SK-N-SH treated with all-trans-retinoic acid at 6 μM for 48 hours (cell line): ENCODE data around the gene KCNK4.

ENCODE experiments used
- ATAC-seq: fragments of 200-7000 bp; cut with Tn5 transposase; 3 replicates; pipeline ENCODE4 v1.9.1; 2020; ENCODE audit warnings: mild to moderate bottlenecking, moderate library complexity
- ARNTL ChIP-seq: fragments of 450-650 bp; formaldehyde crosslinking; IDR thresholded peaks from 2 replicates; pipeline ENCODE4 v1.5.0; 2020; ENCODE audit warnings: low read depth, mild to moderate bottlenecking, moderate library complexity, borderline replicate concordance
- BACH2 ChIP-seq: fragments of 250-450 bp; sonication (Bioruptor Pico); IDR thresholded peaks from 2 replicates; pipeline ENCODE4 v1.9.0; 2021; ENCODE audit warnings: mild to moderate bottlenecking, borderline replicate concordance
- CSDC2 ChIP-seq: fragments of 250-450 bp; sonication (Bioruptor Pico); IDR thresholded peaks from 2 replicates; pipeline ENCODE4 v1.5.0; 2020; ENCODE audit warnings: mild to moderate bottlenecking, moderate library complexity
- CSRNP3 ChIP-seq: fragments of 250-450 bp; sonication (Bioruptor Pico); IDR thresholded peaks from 2 replicates; pipeline ENCODE4 v1.5.1; 2021; ENCODE audit warnings: mild to moderate bottlenecking, moderate library complexity
- ESRRG ChIP-seq: fragments of 250-450 bp; sonication (Bioruptor Pico); IDR thresholded peaks from 2 replicates; pipeline ENCODE4 v1.6.1; 2021; ENCODE audit warnings: mild to moderate bottlenecking
- GLIS3 ChIP-seq: fragments of 250-450 bp; sonication (Bioruptor Pico); IDR thresholded peaks from 2 replicates; pipeline ENCODE4 v1.5.0; 2020; ENCODE audit warnings: mild to moderate bottlenecking, moderate library complexity
- ISL1 ChIP-seq: fragments of 250-450 bp; sonication (Bioruptor Pico); IDR thresholded peaks from 2 replicates; pipeline ENCODE4 v2.1.2; 2022; ENCODE audit warnings: mild to moderate bottlenecking, moderate library complexity
- OSR1 ChIP-seq: fragments of 250-450 bp; sonication (Bioruptor Pico); IDR thresholded peaks from 2 replicates; pipeline ENCODE4 v1.8.0; 2022; ENCODE audit warnings: moderate library complexity, mild to moderate bottlenecking, inconsistent platforms
- PATZ1 ChIP-seq: fragments of 250-450 bp; sonication (Bioruptor Pico); IDR thresholded peaks from 2 replicates; pipeline ENCODE4 v1.8.0; 2020; ENCODE audit warnings: mild to moderate bottlenecking, moderate library complexity, borderline replicate concordance
- PPARA ChIP-seq: fragments of 250-450 bp; sonication (Bioruptor Pico); IDR thresholded peaks from 2 replicates; pipeline ENCODE4 v1.5.0; 2020; ENCODE audit warnings: mild to moderate bottlenecking, borderline replicate concordance
- RARB ChIP-seq: fragments of 250-450 bp; sonication (Bioruptor Pico); IDR thresholded peaks from 2 replicates; pipeline ENCODE4 v1.8.0; 2021; ENCODE audit warnings: mild to moderate bottlenecking, moderate library complexity
- SNAI2 ChIP-seq: fragments of 250-450 bp; sonication (Bioruptor Pico); IDR thresholded peaks from 2 replicates; pipeline ENCODE4 v1.5.0; 2020; ENCODE audit warnings: mild to moderate bottlenecking, moderate library complexity
- TCF4 ChIP-seq: fragments of 250-450 bp; sonication (Bioruptor Pico); IDR thresholded peaks from 2 replicates; pipeline ENCODE4 v1.8.0; 2021; ENCODE audit warnings: mild to moderate bottlenecking, moderate library complexity, borderline replicate concordance
- TOX ChIP-seq: fragments of 250-450 bp; sonication (Bioruptor Pico); IDR thresholded peaks from 2 replicates; pipeline ENCODE4 v1.8.0; 2021; ENCODE audit warnings: mild to moderate bottlenecking, moderate library complexity, borderline replicate concordance
- ZC3H10 ChIP-seq: fragments of 250-450 bp; sonication (Bioruptor Pico); IDR thresholded peaks from 2 replicates; pipeline ENCODE4 v1.5.1; 2021; ENCODE audit warnings: mild to moderate bottlenecking, moderate library complexity
- ZFP3 ChIP-seq: fragments of 250-450 bp; sonication (Bioruptor Pico); IDR thresholded peaks from 2 replicates; pipeline ENCODE4 v1.5.0; 2020; ENCODE audit warnings: mild to moderate bottlenecking, moderate library complexity
- ZFP30 ChIP-seq: fragments of 450-650 bp; formaldehyde crosslinking; IDR thresholded peaks from 2 replicates; pipeline ENCODE4 v1.5.0; 2022; ENCODE audit warnings: mild to moderate bottlenecking, moderate library complexity
- ZNF565 ChIP-seq: fragments of 450-650 bp; formaldehyde crosslinking; conservative IDR thresholded peaks from 2 replicates; pipeline ENCODE4 v1.5.0; 2020; ENCODE audit warnings: low read depth, mild to moderate bottlenecking, moderate library complexity
- ZNF70 ChIP-seq: fragments of 450-650 bp; formaldehyde crosslinking; IDR thresholded peaks from 2 replicates; pipeline ENCODE4 v1.5.0; 2020; ENCODE audit warnings: mild to moderate bottlenecking, moderate library complexity
- ZNF8 ChIP-seq: fragments of 450-650 bp; formaldehyde crosslinking; IDR thresholded peaks from 2 replicates; pipeline ENCODE4 v1.5.0; 2020; ENCODE audit warnings: mild to moderate bottlenecking, moderate library complexity
- TF ChIP-seq, protein P1 (sequence below): fragments of 250-450 bp; sonication (Bioruptor Pico); IDR thresholded peaks from 2 replicates; pipeline ENCODE4 v1.8.0; 2021; ENCODE audit warnings: low read depth, mild to moderate bottlenecking, moderate library complexity, borderline replicate concordance
- TF ChIP-seq, protein P2 (sequence below): fragments of 250-450 bp; sonication (Bioruptor Pico); IDR thresholded peaks from 2 replicates; pipeline ENCODE4 v1.5.0; 2020; ENCODE audit warnings: mild to moderate bottlenecking, moderate library complexity

Gene KCNK4

GRCh38 chr11:64296830-64297698, 6.0 kb downstream of the KCNK4 start (continued):
- TF ChIP-seq ARNTL (CRISPR knock-in tag) = no peak
- no peak for TF ChIP-seq BACH2 (CRISPR knock-in tag)
- TF ChIP-seq ZNF70 (CRISPR knock-in tag) = no peak
- TF ChIP-seq ZNF8 (CRISPR knock-in tag) = no peak
- no peak for TF ChIP-seq ZNF565 (CRISPR knock-in tag)
- TF ChIP-seq, all 23 proteins: peak for 0

GRCh38 chr11:64297699-64298358, 6.7 kb downstream of the KCNK4 start:
- TF ChIP-seq TOX = no peak
- no peak for TF ChIP-seq ARNTL (CRISPR knock-in tag)
- TF ChIP-seq, protein P1, sequence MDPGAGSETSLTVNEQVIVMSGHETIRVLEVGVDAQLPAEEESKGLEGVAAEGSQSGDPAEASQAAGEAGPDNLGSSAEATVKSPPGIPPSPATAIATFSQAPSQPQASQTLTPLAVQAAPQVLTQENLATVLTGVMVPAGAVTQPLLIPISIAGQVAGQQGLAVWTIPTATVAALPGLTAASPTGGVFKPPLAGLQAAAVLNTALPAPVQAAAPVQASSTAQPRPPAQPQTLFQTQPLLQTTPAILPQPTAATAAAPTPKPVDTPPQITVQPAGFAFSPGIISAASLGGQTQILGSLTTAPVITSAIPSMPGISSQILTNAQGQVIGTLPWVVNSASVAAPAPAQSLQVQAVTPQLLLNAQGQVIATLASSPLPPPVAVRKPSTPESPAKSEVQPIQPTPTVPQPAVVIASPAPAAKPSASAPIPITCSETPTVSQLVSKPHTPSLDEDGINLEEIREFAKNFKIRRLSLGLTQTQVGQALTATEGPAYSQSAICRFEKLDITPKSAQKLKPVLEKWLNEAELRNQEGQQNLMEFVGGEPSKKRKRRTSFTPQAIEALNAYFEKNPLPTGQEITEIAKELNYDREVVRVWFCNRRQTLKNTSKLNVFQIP = no peak
- TF ChIP-seq ESRRG (CRISPR knock-in tag) = no peak
- TF ChIP-seq ISL1 = no peak
- no peak for TF ChIP-seq GLIS3 (CRISPR knock-in tag)
- no peak for TF ChIP-seq CSDC2 (CRISPR knock-in tag)
- no peak for TF ChIP-seq OSR1 (CRISPR knock-in tag)
- no peak for TF ChIP-seq ZFP3 (CRISPR knock-in tag)
- no peak for TF ChIP-seq ZNF70 (CRISPR knock-in tag)
- TF ChIP-seq ZNF565 (CRISPR knock-in tag) = no peak
- no peak for TF ChIP-seq PPARA (CRISPR knock-in tag)
- no peak for TF ChIP-seq BACH2 (CRISPR knock-in tag)
- no peak for TF ChIP-seq TCF4 (CRISPR knock-in tag)
- no peak for TF ChIP-seq RARB
- TF ChIP-seq ZC3H10 (CRISPR knock-in tag) = no peak
- TF ChIP-seq ZNF8 (CRISPR knock-in tag) = no peak
- no peak for TF ChIP-seq CSRNP3 (CRISPR knock-in tag)
- TF ChIP-seq SNAI2 (CRISPR knock-in tag) = no peak
- no peak for ATAC-seq

GRCh38 chr11:64298966-64299846, 8.1 kb downstream of the KCNK4 start:
- no peak for ATAC-seq
- TF ChIP-seq BACH2 (CRISPR knock-in tag) (no peak), ZFP30 (CRISPR knock-in tag) (no peak), TCF4 (CRISPR knock-in tag) (no peak), SNAI2 (CRISPR knock-in tag) (no peak), GLIS3 (CRISPR knock-in tag) (no peak), ZNF70 (CRISPR knock-in tag) (no peak), PPARA (CRISPR knock-in tag) (no peak), RARB (no peak), ZC3H10 (CRISPR knock-in tag) (no peak), ZFP3 (CRISPR knock-in tag) (no peak), TOX (no peak), CSRNP3 (CRISPR knock-in tag) (no peak), PATZ1 (CRISPR knock-in tag) (no peak)
- TF ChIP-seq, protein P1 = no peak
- TF ChIP-seq, protein P2, sequence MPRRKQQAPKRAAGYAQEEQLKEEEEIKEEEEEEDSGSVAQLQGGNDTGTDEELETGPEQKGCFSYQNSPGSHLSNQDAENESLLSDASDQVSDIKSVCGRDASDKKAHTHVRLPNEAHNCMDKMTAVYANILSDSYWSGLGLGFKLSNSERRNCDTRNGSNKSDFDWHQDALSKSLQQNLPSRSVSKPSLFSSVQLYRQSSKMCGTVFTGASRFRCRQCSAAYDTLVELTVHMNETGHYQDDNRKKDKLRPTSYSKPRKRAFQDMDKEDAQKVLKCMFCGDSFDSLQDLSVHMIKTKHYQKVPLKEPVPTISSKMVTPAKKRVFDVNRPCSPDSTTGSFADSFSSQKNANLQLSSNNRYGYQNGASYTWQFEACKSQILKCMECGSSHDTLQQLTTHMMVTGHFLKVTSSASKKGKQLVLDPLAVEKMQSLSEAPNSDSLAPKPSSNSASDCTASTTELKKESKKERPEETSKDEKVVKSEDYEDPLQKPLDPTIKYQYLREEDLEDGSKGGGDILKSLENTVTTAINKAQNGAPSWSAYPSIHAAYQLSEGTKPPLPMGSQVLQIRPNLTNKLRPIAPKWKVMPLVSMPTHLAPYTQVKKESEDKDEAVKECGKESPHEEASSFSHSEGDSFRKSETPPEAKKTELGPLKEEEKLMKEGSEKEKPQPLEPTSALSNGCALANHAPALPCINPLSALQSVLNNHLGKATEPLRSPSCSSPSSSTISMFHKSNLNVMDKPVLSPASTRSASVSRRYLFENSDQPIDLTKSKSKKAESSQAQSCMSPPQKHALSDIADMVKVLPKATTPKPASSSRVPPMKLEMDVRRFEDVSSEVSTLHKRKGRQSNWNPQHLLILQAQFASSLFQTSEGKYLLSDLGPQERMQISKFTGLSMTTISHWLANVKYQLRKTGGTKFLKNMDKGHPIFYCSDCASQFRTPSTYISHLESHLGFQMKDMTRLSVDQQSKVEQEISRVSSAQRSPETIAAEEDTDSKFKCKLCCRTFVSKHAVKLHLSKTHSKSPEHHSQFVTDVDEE (CRISPR knock-in tag) = no peak
- TF ChIP-seq, all 23 proteins: peak for 0
